22Rv1 (cell line): Measurements from ENCODE around the gene CCDC92.
"Not testable (repeated sequence)": the region's sequence is repeated elsewhere in the genome, so short reads cannot be mapped to it uniquely, and the experiment has no call there.

ENCODE experiments used
- H3K27ac ChIP-seq: fragments of 450-650 bp; 2 replicates; pipeline ENCODE4 v1.5.1; 2017
- CTCF ChIP-seq: fragments of 450-650 bp; IDR thresholded peaks from 2 replicates; pipeline ENCODE4 v1.5.1; 2017; ENCODE audit warnings: mild to moderate bottlenecking
- ZFX ChIP-seq: fragments of 450-650 bp; IDR thresholded peaks from 2 replicates; pipeline ENCODE4 v1.6.1; 2017; ENCODE audit warnings: antibody characterized with exemption, borderline replicate concordance

The CCDC92 gene

DNA sequence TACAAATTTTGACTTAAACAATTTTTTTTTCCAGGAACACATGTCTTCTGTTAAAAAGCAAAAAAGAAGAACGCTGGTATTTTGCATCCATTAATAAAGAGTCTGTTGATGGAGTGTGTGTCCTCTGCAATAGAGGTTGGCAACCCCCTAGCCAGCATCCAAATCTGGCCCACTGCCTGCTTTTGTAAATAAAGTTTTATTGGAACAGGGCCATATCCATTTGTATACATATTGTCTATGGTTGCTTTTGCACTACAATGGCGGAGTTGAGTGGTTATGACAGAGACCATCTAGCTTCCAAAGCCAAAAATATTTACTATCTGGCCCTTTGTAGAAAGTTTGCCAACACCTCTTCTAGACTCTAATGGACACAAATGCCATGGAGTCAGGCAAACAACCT, 49.6 kb downstream of the CCDC92 start:
- no peak for TF ChIP-seq ZFX
- TF ChIP-seq CTCF, result no peak
- H3K27ac ChIP-seq, result no peak overlapping the region

DNA sequence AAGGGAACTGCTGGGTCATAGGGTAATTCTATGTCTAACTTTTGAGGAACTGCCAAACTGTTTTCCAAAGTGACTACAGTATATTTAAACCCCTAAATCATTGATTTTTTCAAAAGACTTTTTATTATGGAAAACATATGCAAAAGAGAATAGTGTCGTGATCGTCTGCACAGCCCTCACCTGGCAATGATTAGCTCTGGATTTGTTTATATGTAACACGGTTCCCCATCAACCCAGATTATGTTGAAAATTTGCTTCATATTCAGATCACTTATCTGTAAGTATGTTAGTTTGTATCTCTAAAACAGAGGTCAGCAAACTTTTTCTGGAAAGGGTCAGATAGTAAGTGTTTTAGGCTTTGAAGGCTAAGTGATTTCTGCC, 52.7 kb downstream of the CCDC92 start:
- TF ChIP-seq CTCF (no peak), ZFX (no peak)
- no peak overlapping the region for H3K27ac ChIP-seq

DNA sequence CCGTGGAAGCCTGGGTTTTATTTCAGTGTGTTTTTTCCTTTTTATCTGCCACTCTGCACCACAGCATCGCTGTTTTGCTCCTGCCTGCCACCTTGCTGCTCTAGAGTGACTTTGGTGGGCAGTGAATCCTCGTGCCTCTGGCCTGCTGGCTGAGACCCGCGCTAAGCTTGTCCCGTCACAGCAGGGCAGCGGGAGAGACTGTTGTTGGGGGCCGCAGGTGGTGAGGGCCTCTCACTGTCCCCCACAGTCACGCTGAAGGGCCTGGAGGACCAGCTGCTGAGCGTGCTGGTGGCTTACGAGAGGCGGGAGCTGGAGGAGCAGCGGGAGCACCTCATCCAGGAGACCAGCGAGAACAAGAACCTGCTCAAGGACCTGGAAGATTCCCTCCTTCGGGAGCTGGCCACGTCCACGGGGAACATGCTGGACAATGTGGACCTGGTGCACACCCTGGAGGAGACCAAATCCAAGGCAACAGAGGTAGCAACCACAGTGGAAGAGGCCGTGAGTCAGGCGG, 55.2 kb downstream of the CCDC92 start:
- no peak overlapping the region for H3K27ac ChIP-seq

DNA sequence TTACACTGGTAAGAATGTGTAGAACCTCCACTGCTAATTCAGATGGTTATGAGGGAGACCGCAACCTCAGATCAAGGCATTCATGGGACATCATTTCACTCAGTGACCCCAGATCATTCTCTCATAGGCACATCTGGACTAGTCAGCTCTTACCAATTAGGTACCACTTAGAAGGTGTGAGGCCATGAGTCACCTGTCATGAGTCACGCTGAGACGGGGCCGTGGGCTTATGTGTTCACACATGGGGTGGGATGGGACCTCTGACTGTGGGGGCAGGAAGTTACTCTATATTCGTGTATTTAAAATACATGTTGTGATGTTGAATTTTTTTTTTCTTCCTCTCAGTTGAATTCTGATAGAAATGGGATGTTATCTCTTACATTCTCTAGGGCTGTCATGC, 55.9 kb downstream of the CCDC92 start:
- H3K27ac ChIP-seq, result no peak overlapping the region
- TF ChIP-seq ZFX (no peak), CTCF (no peak)

More for the DNA sequence above, 55.2 kb downstream of the CCDC92 start:
- TF ChIP-seq ZFX (no peak), CTCF (no peak)

- TF ChIP-seq CTCF (no peak), ZFX (no peak)
- H3K27ac ChIP-seq, result no peak overlapping the region
Measured at GRCh38 chr12:123914726-123915333, 57.8 kb downstream of the CCDC92 start.

- TF ChIP-seq ZFX, result no peak
- no peak for TF ChIP-seq CTCF
Measured at GRCh38 chr12:123912415-123913380, 59.9 kb downstream of the CCDC92 start.

GRCh38 chr12:123911672-123912409, 60.8 kb downstream of the CCDC92 start:
- H3K27ac ChIP-seq, result not testable (repeated sequence)

More at GRCh38 chr12:123912415-123913380, 59.9 kb downstream of the CCDC92 start:
- H3K27ac ChIP-seq, result peak overlapping the region; percentile 42; the same call in 1 of the 2 replicates
